ENCODE results near the gene F2RL2.
"Not testable (repeated sequence)": the region's sequence is repeated elsewhere in the genome, so short reads cannot be mapped to it uniquely, and the experiment has no call there.

The F2RL2 gene

GRCh38 chr5:76625087-76625815, 2.0 kb upstream of the F2RL2 start:
- no peak for DNase-seq (ENCODE audit: extremely low read depth in 1 of 2, low read depth in 1 of 2)

- DNase-seq (ENCODE audit: extremely low read depth in 1 of 2, low read depth in 1 of 2): no peak
Measured at GRCh38 chr5:76622076-76622475, 1.1 kb downstream of the F2RL2 start.

- DNase-seq (ENCODE audit: extremely low read depth in 1 of 2, low read depth in 1 of 2): no peak
Measured at GRCh38 chr5:76620166-76620565, 3.0 kb downstream of the F2RL2 start.

- DNase-seq (ENCODE audit: extremely low read depth in 1 of 2, low read depth in 1 of 2): no peak
Measured at GRCh38 chr5:76617675-76618074, 5.5 kb downstream of the F2RL2 start.

GRCh38 chr5:76617229-76617628, 6.0 kb downstream of the F2RL2 start:
- DNase-seq (ENCODE audit: extremely low read depth in 1 of 2, low read depth in 1 of 2): no peak

GRCh38 chr5:76616206-76616605, 7.0 kb downstream of the F2RL2 start:
- no peak for DNase-seq (ENCODE audit: extremely low read depth in 1 of 2, low read depth in 1 of 2)

GRCh38 chr5:76615759-76616158, 7.4 kb downstream of the F2RL2 start:
- no peak for DNase-seq (ENCODE audit: extremely low read depth in 1 of 2, low read depth in 1 of 2)

GRCh38 chr5:76612942-76613341, 10.3 kb downstream of the F2RL2 start:
- DNase-seq (ENCODE audit: extremely low read depth in 1 of 2, low read depth in 1 of 2): no peak

- no peak for DNase-seq (ENCODE audit: extremely low read depth in 1 of 2, low read depth in 1 of 2)
Measured at GRCh38 chr5:76610196-76610595, 13.0 kb downstream of the F2RL2 start.

- DNase-seq (ENCODE audit: extremely low read depth in 1 of 2, low read depth in 1 of 2): no peak
Measured at GRCh38 chr5:76608833-76609232, 14.4 kb downstream of the F2RL2 start.

- no peak for DNase-seq (ENCODE audit: extremely low read depth in 1 of 2, low read depth in 1 of 2)
Measured at GRCh38 chr5:76607353-76607871, 15.8 kb downstream of the F2RL2 start.

GRCh38 chr5:76606701-76607100, 16.5 kb downstream of the F2RL2 start:
- no peak for DNase-seq (ENCODE audit: extremely low read depth in 1 of 2, low read depth in 1 of 2)

- DNase-seq (ENCODE audit: extremely low read depth in 1 of 2, low read depth in 1 of 2): no peak
Measured at GRCh38 chr5:76604838-76605237, 18.4 kb downstream of the F2RL2 start.

- not testable (repeated sequence) for DNase-seq (ENCODE audit: extremely low read depth in 1 of 2, low read depth in 1 of 2)
Measured at GRCh38 chr5:76603991-76604390, 19.2 kb downstream of the F2RL2 start.

- no peak for DNase-seq (ENCODE audit: extremely low read depth in 1 of 2, low read depth in 1 of 2)
Measured at GRCh38 chr5:76602094-76602726, 21.0 kb downstream of the F2RL2 start.

- DNase-seq (ENCODE audit: extremely low read depth in 1 of 2, low read depth in 1 of 2): no peak
Measured at GRCh38 chr5:76601470-76601869, 21.7 kb downstream of the F2RL2 start.

GRCh38 chr5:76600716-76601115, 22.5 kb downstream of the F2RL2 start:
- DNase-seq (ENCODE audit: extremely low read depth in 1 of 2, low read depth in 1 of 2): no peak

- DNase-seq (ENCODE audit: extremely low read depth in 1 of 2, low read depth in 1 of 2): no peak
Measured at GRCh38 chr5:76598531-76598930, 24.7 kb downstream of the F2RL2 start.

GRCh38 chr5:76595755-76596481, 27.3 kb downstream of the F2RL2 start:
- DNase-seq (ENCODE audit: extremely low read depth in 1 of 2, low read depth in 1 of 2): no peak

GRCh38 chr5:76594107-76594506, 29.1 kb downstream of the F2RL2 start:
- DNase-seq (ENCODE audit: extremely low read depth in 1 of 2, low read depth in 1 of 2): no peak

GRCh38 chr5:76592692-76593091, 30.5 kb downstream of the F2RL2 start:
- DNase-seq (ENCODE audit: extremely low read depth in 1 of 2, low read depth in 1 of 2): no peak

- DNase-seq (ENCODE audit: extremely low read depth in 1 of 2, low read depth in 1 of 2): no peak
Measured at GRCh38 chr5:76591366-76591765, 31.8 kb downstream of the F2RL2 start.

All from stimulated activated CD8-positive, alpha-beta memory T cell treated with anti-CD3 and anti-CD28 coated beads, Interleukin-7, amount 100 ng/mL, for 48 hours (primary cell).